SH-SY5Y (cell line): ENCODE data around the gene SMIM24.

ENCODE experiments used
- GATA2 ChIP-seq: IDR thresholded peaks from 2 replicates; pipeline ENCODE4 v1.6.1; 2011; ENCODE audit warnings: mild to moderate bottlenecking, low read depth, low read length
- GATA3 ChIP-seq: IDR thresholded peaks from 2 replicates; pipeline ENCODE4 v1.6.1; 2011; ENCODE audit warnings: low read depth, mild to moderate bottlenecking, low read length, moderate library complexity

DNA sequence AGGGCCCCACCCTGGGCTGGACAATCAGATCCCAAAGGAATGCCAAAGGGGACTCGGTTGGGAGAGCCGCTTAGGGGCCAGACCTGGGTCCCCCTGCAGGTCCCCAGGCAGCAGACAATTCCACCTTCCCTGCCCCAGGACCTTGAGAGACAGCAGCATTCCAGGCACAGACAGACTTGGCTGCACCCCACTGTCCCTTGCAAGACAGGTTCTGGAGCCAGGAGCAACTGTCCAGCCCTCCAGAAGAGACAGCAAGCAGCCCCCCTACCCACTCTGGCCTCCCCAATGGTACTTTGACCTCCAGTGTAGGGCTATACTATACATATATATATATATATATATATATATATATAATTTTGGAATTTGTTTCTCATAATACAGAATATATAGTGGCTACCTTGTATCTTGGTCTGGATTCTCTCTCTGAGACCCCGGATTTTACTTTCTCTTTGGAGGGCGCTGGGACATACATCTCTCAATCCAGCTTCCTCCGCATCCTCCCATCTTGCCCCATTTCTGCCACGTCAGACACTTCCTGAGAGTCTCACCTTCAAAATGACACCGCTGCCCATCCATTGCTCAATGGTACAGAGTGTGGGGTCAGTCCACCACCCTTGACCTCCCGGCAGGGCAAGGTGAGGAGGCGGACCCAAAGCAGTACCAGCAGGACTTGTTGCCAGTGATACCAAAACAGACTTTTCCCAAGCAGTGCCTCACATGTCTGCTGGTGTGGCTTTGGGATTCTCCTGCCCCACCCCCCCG, 12.7 kb downstream of the SMIM24 start:
- TF ChIP-seq GATA2, result no peak
- TF ChIP-seq GATA3, result no peak
